SK-N-SH treated with all-trans-retinoic acid at 6 μM for 48 hours (cell line): ENCODE results near the gene ZDHHC8.

Source experiments
- ATAC-seq: fragments of 200-7000 bp; cut with Tn5 transposase; 3 replicates; pipeline ENCODE4 v1.9.1; 2020; ENCODE audit warnings: mild to moderate bottlenecking, moderate library complexity
- BACH2 ChIP-seq: fragments of 250-450 bp; sonication (Bioruptor Pico); IDR thresholded peaks from 2 replicates; pipeline ENCODE4 v1.9.0; 2021; ENCODE audit warnings: mild to moderate bottlenecking, borderline replicate concordance
- CSDC2 ChIP-seq: fragments of 250-450 bp; sonication (Bioruptor Pico); IDR thresholded peaks from 2 replicates; pipeline ENCODE4 v1.5.0; 2020; ENCODE audit warnings: mild to moderate bottlenecking, moderate library complexity
- ESRRG ChIP-seq: fragments of 250-450 bp; sonication (Bioruptor Pico); IDR thresholded peaks from 2 replicates; pipeline ENCODE4 v1.6.1; 2021; ENCODE audit warnings: mild to moderate bottlenecking
- GLIS3 ChIP-seq: fragments of 250-450 bp; sonication (Bioruptor Pico); IDR thresholded peaks from 2 replicates; pipeline ENCODE4 v1.5.0; 2020; ENCODE audit warnings: mild to moderate bottlenecking, moderate library complexity
- ISL1 ChIP-seq: fragments of 250-450 bp; sonication (Bioruptor Pico); IDR thresholded peaks from 2 replicates; pipeline ENCODE4 v2.1.2; 2022; ENCODE audit warnings: mild to moderate bottlenecking, moderate library complexity
- OSR1 ChIP-seq: fragments of 250-450 bp; sonication (Bioruptor Pico); IDR thresholded peaks from 2 replicates; pipeline ENCODE4 v1.8.0; 2022; ENCODE audit warnings: moderate library complexity, mild to moderate bottlenecking, inconsistent platforms
- PATZ1 ChIP-seq: fragments of 250-450 bp; sonication (Bioruptor Pico); IDR thresholded peaks from 2 replicates; pipeline ENCODE4 v1.8.0; 2020; ENCODE audit warnings: mild to moderate bottlenecking, moderate library complexity, borderline replicate concordance
- RARB ChIP-seq: fragments of 250-450 bp; sonication (Bioruptor Pico); IDR thresholded peaks from 2 replicates; pipeline ENCODE4 v1.8.0; 2021; ENCODE audit warnings: mild to moderate bottlenecking, moderate library complexity
- SNAI2 ChIP-seq: fragments of 250-450 bp; sonication (Bioruptor Pico); IDR thresholded peaks from 2 replicates; pipeline ENCODE4 v1.5.0; 2020; ENCODE audit warnings: mild to moderate bottlenecking, moderate library complexity
- TCF4 ChIP-seq: fragments of 250-450 bp; sonication (Bioruptor Pico); IDR thresholded peaks from 2 replicates; pipeline ENCODE4 v1.8.0; 2021; ENCODE audit warnings: mild to moderate bottlenecking, moderate library complexity, borderline replicate concordance
- TOX ChIP-seq: fragments of 250-450 bp; sonication (Bioruptor Pico); IDR thresholded peaks from 2 replicates; pipeline ENCODE4 v1.8.0; 2021; ENCODE audit warnings: mild to moderate bottlenecking, moderate library complexity, borderline replicate concordance
- TSHZ2 ChIP-seq: fragments of 250-450 bp; sonication (Bioruptor Pico); IDR thresholded peaks from 2 replicates; pipeline ENCODE4 v1.5.0; 2020; ENCODE audit warnings: mild to moderate bottlenecking, moderate library complexity
- ZC3H10 ChIP-seq: fragments of 250-450 bp; sonication (Bioruptor Pico); IDR thresholded peaks from 2 replicates; pipeline ENCODE4 v1.5.1; 2021; ENCODE audit warnings: mild to moderate bottlenecking, moderate library complexity
- ZFP3 ChIP-seq: fragments of 250-450 bp; sonication (Bioruptor Pico); IDR thresholded peaks from 2 replicates; pipeline ENCODE4 v1.5.0; 2020; ENCODE audit warnings: mild to moderate bottlenecking, moderate library complexity
- ZFP30 ChIP-seq: fragments of 450-650 bp; formaldehyde crosslinking; IDR thresholded peaks from 2 replicates; pipeline ENCODE4 v1.5.0; 2022; ENCODE audit warnings: mild to moderate bottlenecking, moderate library complexity
- ZNF565 ChIP-seq: fragments of 450-650 bp; formaldehyde crosslinking; conservative IDR thresholded peaks from 2 replicates; pipeline ENCODE4 v1.5.0; 2020; ENCODE audit warnings: low read depth, mild to moderate bottlenecking, moderate library complexity
- ZNF70 ChIP-seq: fragments of 450-650 bp; formaldehyde crosslinking; IDR thresholded peaks from 2 replicates; pipeline ENCODE4 v1.5.0; 2020; ENCODE audit warnings: mild to moderate bottlenecking, moderate library complexity
- ZNF8 ChIP-seq: fragments of 450-650 bp; formaldehyde crosslinking; IDR thresholded peaks from 2 replicates; pipeline ENCODE4 v1.5.0; 2020; ENCODE audit warnings: mild to moderate bottlenecking, moderate library complexity
- TF ChIP-seq, protein P1 (sequence below): fragments of 250-450 bp; sonication (Bioruptor Pico); IDR thresholded peaks from 2 replicates; pipeline ENCODE4 v1.5.1; 2020; ENCODE audit warnings: low read depth, mild to moderate bottlenecking, moderate library complexity
- TF ChIP-seq, protein P2 (sequence below): fragments of 250-450 bp; sonication (Bioruptor Pico); IDR thresholded peaks from 2 replicates; pipeline ENCODE4 v1.8.0; 2021; ENCODE audit warnings: low read depth, mild to moderate bottlenecking, moderate library complexity, borderline replicate concordance

The ZDHHC8 gene

DNA sequence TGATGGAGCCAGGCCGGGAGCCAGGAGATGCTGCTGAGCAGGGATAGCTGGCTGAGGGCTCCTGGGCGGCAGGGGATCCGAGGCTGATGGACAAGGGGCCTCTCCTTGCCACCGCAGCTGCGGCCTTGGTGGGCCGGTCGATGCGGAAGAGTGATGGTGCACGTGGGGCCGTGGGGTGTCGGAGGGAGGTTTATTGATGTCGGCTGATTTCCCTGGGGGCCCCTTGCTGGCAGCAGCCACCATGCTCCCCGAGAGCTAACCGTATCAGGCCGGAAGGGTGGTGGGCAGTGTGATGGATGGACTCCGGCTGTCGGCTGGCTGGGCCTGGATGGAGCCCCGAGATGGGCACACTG, 50.3 kb downstream of the ZDHHC8 start (continued):
- TF ChIP-seq TSHZ2 (CRISPR knock-in tag) (no peak), BACH2 (CRISPR knock-in tag) (no peak), ZNF70 (CRISPR knock-in tag) (no peak)

DNA sequence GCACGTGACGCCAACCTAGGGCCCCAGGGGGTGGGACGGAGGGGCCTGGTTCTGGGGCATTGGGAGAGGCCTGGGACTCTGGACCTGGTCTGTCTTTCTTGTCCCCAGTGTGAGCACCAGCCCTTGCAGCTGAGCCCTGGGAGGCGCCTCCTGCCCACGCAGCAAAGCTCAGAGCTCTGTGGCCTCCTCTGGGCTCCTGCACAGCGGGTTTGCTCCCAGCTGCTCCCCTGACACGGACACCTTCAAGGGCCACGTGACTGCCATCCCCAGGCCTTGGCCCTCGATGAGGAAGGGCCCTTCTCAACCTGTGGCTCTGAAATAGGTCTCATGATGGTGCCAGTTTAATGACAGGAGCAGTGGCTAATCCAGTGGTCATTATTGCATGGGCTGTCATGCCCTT, 50.8 kb downstream of the ZDHHC8 start:
- TF ChIP-seq GLIS3 = no peak
- TF ChIP-seq TSHZ2 (CRISPR knock-in tag) = no peak
- no peak for TF ChIP-seq ISL1
- no peak for TF ChIP-seq RARB
- no peak for TF ChIP-seq ESRRG (CRISPR knock-in tag)
- no peak for TF ChIP-seq ZNF70 (CRISPR knock-in tag)
- no peak for TF ChIP-seq ZFP3
- TF ChIP-seq BACH2 (CRISPR knock-in tag) = no peak
- TF ChIP-seq ZNF8 (CRISPR knock-in tag) = no peak
- no peak for TF ChIP-seq ZC3H10 (CRISPR knock-in tag)
- TF ChIP-seq ZFP30 (CRISPR knock-in tag) = no peak
- TF ChIP-seq, protein P1, sequence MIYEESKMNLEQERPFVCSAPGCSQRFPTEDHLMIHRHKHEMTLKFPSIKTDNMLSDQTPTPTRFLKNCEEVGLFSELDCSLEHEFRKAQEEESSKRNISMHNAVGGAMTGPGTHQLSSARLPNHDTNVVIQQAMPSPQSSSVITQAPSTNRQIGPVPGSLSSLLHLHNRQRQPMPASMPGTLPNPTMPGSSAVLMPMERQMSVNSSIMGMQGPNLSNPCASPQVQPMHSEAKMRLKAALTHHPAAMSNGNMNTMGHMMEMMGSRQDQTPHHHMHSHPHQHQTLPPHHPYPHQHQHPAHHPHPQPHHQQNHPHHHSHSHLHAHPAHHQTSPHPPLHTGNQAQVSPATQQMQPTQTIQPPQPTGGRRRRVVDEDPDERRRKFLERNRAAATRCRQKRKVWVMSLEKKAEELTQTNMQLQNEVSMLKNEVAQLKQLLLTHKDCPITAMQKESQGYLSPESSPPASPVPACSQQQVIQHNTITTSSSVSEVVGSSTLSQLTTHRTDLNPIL (CRISPR knock-in tag) = no peak
- TF ChIP-seq, protein P2, sequence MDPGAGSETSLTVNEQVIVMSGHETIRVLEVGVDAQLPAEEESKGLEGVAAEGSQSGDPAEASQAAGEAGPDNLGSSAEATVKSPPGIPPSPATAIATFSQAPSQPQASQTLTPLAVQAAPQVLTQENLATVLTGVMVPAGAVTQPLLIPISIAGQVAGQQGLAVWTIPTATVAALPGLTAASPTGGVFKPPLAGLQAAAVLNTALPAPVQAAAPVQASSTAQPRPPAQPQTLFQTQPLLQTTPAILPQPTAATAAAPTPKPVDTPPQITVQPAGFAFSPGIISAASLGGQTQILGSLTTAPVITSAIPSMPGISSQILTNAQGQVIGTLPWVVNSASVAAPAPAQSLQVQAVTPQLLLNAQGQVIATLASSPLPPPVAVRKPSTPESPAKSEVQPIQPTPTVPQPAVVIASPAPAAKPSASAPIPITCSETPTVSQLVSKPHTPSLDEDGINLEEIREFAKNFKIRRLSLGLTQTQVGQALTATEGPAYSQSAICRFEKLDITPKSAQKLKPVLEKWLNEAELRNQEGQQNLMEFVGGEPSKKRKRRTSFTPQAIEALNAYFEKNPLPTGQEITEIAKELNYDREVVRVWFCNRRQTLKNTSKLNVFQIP (CRISPR knock-in tag) = no peak
- TF ChIP-seq CSDC2 (CRISPR knock-in tag) = no peak
- no peak for TF ChIP-seq OSR1 (CRISPR knock-in tag)
- no peak for TF ChIP-seq SNAI2
- TF ChIP-seq TOX = no peak
- no peak for TF ChIP-seq TCF4
- no peak for ATAC-seq

DNA sequence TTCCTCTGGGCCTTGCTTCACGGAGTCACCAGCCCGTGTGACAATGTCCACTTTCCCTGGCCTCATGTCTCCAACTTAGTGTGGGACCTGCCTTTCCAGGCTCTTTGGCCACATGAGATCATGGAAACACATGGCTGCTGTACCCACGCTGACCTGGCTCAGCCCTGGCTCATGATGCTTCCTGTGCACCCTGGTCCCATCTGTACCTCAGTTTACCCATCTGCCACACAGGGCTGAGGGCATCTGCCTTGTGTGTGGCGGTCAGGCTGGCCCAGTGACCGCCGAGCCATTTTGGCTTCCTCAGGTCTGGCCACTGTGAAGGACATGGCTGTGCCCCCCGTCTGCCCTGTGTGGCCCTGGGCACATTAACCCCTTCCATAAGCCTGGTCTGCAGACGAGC, 51.5 kb downstream of the ZDHHC8 start:
- ATAC-seq = no peak
- no peak for TF ChIP-seq TCF4
- TF ChIP-seq TSHZ2 (CRISPR knock-in tag) = no peak
- no peak for TF ChIP-seq TOX
- TF ChIP-seq ZNF565 (CRISPR knock-in tag) = no peak
- TF ChIP-seq, protein P2 (CRISPR knock-in tag) = no peak
- no peak for TF ChIP-seq PATZ1 (CRISPR knock-in tag)
- TF ChIP-seq ZFP30 (CRISPR knock-in tag) = no peak
- TF ChIP-seq RARB = no peak
- no peak for TF ChIP-seq OSR1 (CRISPR knock-in tag)
- TF ChIP-seq, protein P1 (CRISPR knock-in tag) = no peak
